Measurements from ENCODE around the gene IL37. TPM values are rescaled to one million over a fixed set of nuclear protein-coding genes. Genes with fewer than 3 reads are reported as not detected.

The IL37 gene
- total and polyA plus RNA-seq, 8 donors: 0.55 TPM; not detected in 7

DNA sequence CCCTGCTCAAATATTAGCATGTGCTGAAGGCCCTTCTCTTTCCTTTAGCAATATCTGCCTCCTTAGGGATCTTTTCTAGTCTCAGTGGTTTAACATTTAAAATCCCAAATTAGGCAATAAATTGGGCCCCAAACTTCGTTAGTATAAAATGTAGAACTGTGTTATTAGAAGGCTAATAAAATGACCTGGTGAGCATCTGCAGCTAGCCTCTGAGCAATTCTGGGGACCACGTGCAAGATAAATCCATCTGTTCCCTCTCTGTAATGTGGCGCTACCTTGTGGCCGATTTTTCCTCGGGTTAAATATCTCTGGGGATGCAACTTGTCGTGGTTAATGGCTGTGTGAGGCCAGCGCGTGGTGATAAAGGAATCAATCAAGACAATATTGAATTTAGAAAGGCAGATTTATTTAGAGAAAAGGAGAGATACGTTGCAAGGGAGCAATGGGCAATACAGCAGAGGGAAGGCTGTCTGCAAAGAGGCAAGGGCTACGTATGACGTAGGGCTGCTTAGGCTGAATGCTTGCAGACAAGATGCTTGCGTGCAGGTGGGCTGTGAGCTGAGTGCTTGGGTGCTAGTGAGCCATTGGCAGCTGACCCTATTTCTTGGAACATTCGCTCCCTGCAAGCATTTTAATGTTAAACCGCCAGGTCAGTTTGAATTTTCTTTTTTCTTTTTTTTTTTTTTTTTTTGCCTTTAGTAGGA, 48.3 kb downstream of the IL37 start:
- Histone ChIP-seq H3K9me3 (no peaks in the 10 kb centered on the region), H3K4me3 (no peak overlapping the region), H3K27me3 (peaks cover 0 to 11% (median 0%) of the 10 kb centered on the region in 3 donors), H3K27ac (no peak overlapping the region), H3K36me3 (no peaks in the 10 kb centered on the region), H3K4me1 (peaks cover 0 to 6% (median 3%) of the 10 kb centered on the region in 4 donors)
- TF ChIP-seq, protein P1, sequence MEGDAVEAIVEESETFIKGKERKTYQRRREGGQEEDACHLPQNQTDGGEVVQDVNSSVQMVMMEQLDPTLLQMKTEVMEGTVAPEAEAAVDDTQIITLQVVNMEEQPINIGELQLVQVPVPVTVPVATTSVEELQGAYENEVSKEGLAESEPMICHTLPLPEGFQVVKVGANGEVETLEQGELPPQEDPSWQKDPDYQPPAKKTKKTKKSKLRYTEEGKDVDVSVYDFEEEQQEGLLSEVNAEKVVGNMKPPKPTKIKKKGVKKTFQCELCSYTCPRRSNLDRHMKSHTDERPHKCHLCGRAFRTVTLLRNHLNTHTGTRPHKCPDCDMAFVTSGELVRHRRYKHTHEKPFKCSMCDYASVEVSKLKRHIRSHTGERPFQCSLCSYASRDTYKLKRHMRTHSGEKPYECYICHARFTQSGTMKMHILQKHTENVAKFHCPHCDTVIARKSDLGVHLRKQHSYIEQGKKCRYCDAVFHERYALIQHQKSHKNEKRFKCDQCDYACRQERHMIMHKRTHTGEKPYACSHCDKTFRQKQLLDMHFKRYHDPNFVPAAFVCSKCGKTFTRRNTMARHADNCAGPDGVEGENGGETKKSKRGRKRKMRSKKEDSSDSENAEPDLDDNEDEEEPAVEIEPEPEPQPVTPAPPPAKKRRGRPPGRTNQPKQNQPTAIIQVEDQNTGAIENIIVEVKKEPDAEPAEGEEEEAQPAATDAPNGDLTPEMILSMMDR (IDR thresholded peaks at IDR 0.05): peak in 2 of 7 experiments; percentile 7 to 9
- no peak for TF ChIP-seq EP300 (IDR thresholded peaks at IDR 0.05)
- peak in 1 of 2 donors; percentile 31 for DNase-seq
- WGBS, 5 donors: 62 to 68% (median 66%) methylated on average over 14 of the region's 14 CpGs
- intact Hi-C loops (cut with DNase I; ENCODE audit: low total_unique reads): no loop called here

DNA sequence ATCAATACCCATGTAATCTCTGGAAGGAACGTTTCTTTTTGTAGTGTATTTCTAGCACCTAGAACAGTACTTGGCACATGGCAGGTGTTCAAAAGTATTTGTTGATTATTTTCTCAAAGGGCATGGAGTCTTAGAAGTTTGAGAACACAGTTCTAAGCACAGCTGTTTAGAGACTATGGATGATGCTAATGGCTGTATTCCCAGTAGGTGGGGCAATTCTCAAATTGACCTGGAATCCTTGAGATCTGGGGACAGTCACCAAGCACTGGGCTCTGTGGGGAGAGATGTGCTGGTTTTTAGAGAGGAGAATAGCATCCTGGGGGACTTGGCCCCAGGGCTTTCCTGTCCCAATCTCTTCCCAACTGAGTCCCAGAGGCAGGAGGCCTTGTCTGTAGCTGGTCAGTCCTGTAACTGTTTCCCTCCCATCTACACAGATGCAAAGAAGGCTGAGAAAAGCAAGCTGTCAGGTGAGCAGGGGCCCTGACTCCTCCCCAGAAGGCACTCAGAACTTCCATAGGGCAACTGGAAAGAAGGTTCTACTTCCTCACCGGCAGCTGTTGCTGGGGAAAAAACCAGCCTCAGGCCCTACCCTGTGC, 49.4 kb downstream of the IL37 start:
- Histone ChIP-seq H3K36me3 (no peaks in the 10 kb centered on the region), H3K27me3 (peaks cover 0 to 11% (median 0%) of the 10 kb centered on the region in 3 donors), H3K4me3 (no peak overlapping the region), H3K27ac (no peak overlapping the region), H3K4me1 (peaks cover 0 to 6% (median 3%) of the 10 kb centered on the region in 4 donors), H3K9me3 (no peaks in the 10 kb centered on the region)
- 38 to 65% (median 55%) methylated on average over 2 of the region's 2 CpGs for WGBS, 5 donors
- intact Hi-C loops (cut with DNase I; ENCODE audit: low total_unique reads): no loop called here
- TF ChIP-seq EP300 (IDR thresholded peaks at IDR 0.05) (no peak), POLR2AphosphoS5 (IDR thresholded peaks at IDR 0.05) (no peak), POLR2A (IDR thresholded peaks at IDR 0.05) (no peak)
- TF ChIP-seq, protein P1 (IDR thresholded peaks at IDR 0.05): no peak
- DNase-seq: no peak

GRCh38 chr2:112962308-112963175, 51.6 kb downstream of the IL37 start:
- WGBS, 5 donors: 62 to 72% (median 70%) methylated on average over 3 of the region's 3 CpGs
- intact Hi-C loops (cut with DNase I; ENCODE audit: low total_unique reads): no loop called here
- peaks cover 0 to 6% (median 3%) of the 10 kb centered on the region in 4 donors for H3K4me1 ChIP-seq
- H3K36me3 ChIP-seq: no peaks in the 10 kb centered on the region
- H3K9me3 ChIP-seq: no peaks in the 10 kb centered on the region
- TF ChIP-seq EP300 (IDR thresholded peaks at IDR 0.05) (no peak), POLR2A (IDR thresholded peaks at IDR 0.05) (no peak), POLR2AphosphoS5 (IDR thresholded peaks at IDR 0.05) (no peak)
- TF ChIP-seq, protein P1 (IDR thresholded peaks at IDR 0.05): no peak
- DNase-seq: no peak
- no peak overlapping the region for H3K4me3 ChIP-seq
- H3K27me3 ChIP-seq: peaks cover 0 to 6% (median 0%) of the 10 kb centered on the region in 3 donors
- H3K27ac ChIP-seq: no peak overlapping the region

GRCh38 chr2:112967023-112967422, 56.1 kb downstream of the IL37 start:
- TF ChIP-seq POLR2AphosphoS5 (IDR thresholded peaks at IDR 0.05): no peak
- TF ChIP-seq POLR2A (IDR thresholded peaks at IDR 0.05): no peak
- TF ChIP-seq, protein P1 (IDR thresholded peaks at IDR 0.05): no peak
- no peak for TF ChIP-seq EP300 (IDR thresholded peaks at IDR 0.05)
- H3K9me3 ChIP-seq: no peaks in the 10 kb centered on the region
- WGBS, 5 donors: 59 to 73% (median 62%) methylated on average over 2 of the region's 2 CpGs
- no peak overlapping the region for H3K27ac ChIP-seq
- intact Hi-C loops (cut with DNase I; ENCODE audit: low total_unique reads): no loop called here
- no peak overlapping the region for H3K4me3 ChIP-seq
- no peak for DNase-seq
- no peaks in the 10 kb centered on the region for H3K27me3 ChIP-seq
- no peaks in the 10 kb centered on the region for H3K36me3 ChIP-seq
- H3K4me1 ChIP-seq: no peaks in the 10 kb centered on the region
